Right lung (tissue), 10 donors: ENCODE data around the gene NLRP6. TPM values are rescaled to one million over a fixed set of nuclear protein-coding genes. Genes with fewer than 3 reads are reported as not detected.
"Not testable (repeated sequence)": the region's sequence is repeated elsewhere in the genome, so short reads cannot be mapped to it uniquely, and the experiment has no call there.

Source experiments
- DNase-seq, 2 donors: peaks; one replicate each; pipeline ENCODE4 v3.0.0-alpha.2; 2013
- long read RNA-seq, 8 donors: transcript quantifications; one replicate each; lab custom pipeline, GENCODE V29; 2026
- polyA plus RNA-seq, 5 donors: library from polyadenylated mRNA; unstranded; fragments of 120-200 nt; gene quantifications; one replicate each; pipeline versions ENCODE4 v1.2.1 to v1.2.3, GENCODE V29; 2013; ENCODE audit warnings: inconsistent platforms in 1 of 5, low replicate concordance in 1 of 5; ENCODE audit not compliant: insufficient read length in 5 of 5, insufficient read depth in 1 of 5

NLRP6 gene
- under 1 TPM in 3 of 5 donors, not detected in 2; 0.04 to 0.07 (median 0.06) TPM for polyA plus RNA-seq
- long read RNA-seq, donor 1: 0 reads
- long read RNA-seq, donor 2: 0 reads
- long read RNA-seq, donor 3: 0 reads
- long read RNA-seq, donor 4: 0 reads
- long read RNA-seq, donor 5: 0 reads
- long read RNA-seq, donor 6: 0 reads
- long read RNA-seq, donor 7: 0 reads
- long read RNA-seq, donor 8: 0 reads

DNA sequence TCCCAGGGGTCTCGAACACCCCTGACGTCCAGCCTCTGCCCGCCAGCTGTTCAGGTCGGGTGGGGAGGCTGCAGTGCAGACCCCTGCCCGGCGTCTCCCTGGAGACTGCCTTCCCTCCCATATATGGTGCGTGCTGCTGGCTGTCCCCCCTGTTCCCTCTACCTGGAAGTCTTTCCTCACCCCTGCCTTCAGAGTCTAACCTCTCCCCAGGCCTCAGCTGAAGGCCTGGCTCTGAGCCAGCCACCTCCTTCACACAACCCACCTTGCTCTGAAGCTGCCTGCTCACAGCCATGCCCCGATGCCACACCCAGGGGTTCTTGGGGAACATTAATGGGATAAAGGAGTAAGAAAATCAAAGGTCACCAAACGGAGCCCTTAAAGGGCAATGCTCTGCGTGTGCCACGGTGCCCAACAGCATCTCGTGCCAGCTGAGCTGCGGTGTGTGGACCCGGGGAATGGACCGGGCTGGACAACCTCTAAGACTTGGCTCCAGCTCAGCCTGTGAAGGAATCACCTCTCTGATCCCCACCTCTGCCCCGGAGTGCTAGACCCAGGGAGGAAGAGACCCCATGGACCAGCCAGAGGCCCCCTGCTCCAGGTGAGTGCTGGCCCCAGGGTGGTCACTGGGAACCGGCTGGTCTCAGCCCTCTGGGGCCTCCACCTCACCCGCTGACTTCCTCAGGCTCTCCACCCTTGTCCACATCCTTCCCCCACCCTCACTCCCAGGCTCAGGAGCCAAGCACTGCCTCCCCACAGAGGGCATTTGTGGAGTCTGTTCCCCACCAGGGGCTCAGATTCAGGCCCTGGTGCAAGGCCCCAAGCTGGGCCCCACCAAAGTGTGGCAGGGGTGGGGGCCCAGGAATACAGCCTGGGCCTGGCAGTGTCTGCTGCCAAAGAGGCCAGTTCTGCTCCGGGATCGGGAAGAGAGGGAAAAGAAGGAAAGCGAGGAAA is at the start of gene NLRP6:
Gene NLRP6, plus strand, starts transcription at position 407 of the 951 bp plus-strand sequence. Its CDS starts 163 bp downstream, at position 570.
- no peak for DNase-seq

DNA sequence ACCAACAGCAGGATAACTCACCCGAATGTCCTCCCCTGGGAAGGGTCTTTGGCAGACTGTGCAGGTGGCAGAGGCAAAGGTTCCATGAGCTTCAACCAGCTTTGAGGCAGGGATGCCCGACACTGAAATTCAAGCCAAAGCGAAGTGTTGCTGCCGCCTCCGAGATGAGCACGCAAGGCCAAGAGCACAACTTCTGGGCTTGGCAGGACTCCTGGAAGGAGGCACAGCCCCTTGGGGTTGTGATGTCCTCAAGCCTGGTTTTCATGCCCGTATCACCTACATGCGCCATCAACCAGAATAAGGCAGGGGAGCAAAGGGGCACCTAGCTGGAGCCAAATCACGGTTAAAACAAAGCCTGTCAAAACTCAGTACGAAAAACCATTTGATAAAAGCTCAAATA is 47.8 kb upstream of the NLRP6 start:
- no peak for DNase-seq

- no peak for DNase-seq
These were observed 45.2 kb upstream of the NLRP6 start for GRCh38 chr11:232783-233565.

DNA sequence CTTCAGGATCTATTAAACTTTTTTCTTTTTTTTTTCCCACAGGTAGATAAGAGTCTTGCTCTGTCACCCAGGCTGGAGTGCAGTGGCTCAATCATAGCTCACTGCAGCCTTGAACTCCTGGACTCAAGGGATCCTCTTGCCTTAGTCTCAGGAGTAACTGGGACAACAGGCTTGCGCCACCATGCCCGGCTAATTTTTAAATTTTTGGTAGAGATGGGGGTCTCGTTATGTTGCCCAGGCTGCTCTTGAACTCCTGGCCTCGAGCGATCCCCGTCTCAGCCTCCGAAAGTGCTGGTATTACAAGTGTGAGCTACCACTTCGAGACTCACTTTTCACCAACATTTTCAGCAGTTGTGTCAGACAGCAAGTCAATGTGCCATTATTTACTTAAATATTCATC is 43.0 kb upstream of the NLRP6 start:
- DNase-seq: no peak

GRCh38 chr11:235609-235996 is 42.6 kb upstream of the NLRP6 start:
- DNase-seq: no peak

GRCh38 chr11:235997-236773 is 42.0 kb upstream of the NLRP6 start, which contains the start of gene SIRT3:
Gene SIRT3 (minus strand): TSS chr11:236342. CDS start chr11:236328, 14 bp downstream.
- DNase-seq: peak; percentile 69 to 78

DNA sequence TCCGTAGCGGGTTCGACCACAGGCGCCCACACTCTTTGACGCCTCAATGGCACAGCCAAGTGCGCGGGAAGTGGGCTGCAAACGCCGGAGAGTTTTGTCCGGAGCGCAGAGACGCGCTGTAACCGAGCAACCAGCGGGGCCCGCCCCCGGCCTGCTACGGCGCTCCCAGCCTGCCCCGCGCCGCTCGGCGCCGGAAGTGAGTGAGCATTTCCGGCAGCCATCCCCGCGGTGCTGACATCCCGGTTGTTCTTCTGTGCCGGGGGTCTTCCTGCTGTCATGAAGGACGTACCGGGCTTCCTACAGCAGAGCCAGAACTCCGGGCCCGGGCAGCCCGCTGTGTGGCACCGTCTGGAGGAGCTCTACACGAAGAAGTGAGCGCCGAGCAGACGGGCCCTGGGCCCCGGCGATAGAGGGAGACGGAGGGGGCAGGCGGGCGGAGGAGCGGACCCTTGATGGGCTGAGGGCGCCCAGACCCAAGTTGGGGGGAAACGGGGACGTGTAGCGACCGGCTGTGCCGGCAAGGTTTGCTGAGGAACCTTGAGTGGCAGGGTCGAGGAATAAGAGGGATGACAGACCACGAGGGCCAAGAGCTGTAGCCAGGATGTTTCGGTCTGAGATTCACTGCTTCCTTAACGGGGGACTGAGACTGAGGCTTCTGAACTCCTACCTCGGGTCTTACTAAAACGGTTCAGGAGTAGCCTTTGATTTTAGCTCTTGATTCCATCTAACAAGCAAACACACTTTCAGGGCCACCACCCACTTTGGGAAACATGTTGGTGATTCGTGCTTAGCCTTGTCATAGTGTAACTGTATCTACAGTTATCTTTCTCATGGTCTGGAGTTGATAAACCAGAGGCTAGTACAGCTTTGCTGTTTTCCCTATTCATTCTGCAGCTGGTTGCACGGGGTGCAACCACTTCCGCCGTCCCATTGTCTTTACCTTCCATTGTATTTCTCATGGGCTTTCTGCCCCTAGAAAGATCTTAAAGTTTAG is 41.1 kb upstream of the NLRP6 start, which contains the start of gene PSMD13:
Gene PSMD13, plus strand, starts transcription at position 203 of the 994 bp plus-strand sequence. Its CDS starts 74 bp downstream, at position 277.
- peak; percentile 85 to 87 for DNase-seq

DNA sequence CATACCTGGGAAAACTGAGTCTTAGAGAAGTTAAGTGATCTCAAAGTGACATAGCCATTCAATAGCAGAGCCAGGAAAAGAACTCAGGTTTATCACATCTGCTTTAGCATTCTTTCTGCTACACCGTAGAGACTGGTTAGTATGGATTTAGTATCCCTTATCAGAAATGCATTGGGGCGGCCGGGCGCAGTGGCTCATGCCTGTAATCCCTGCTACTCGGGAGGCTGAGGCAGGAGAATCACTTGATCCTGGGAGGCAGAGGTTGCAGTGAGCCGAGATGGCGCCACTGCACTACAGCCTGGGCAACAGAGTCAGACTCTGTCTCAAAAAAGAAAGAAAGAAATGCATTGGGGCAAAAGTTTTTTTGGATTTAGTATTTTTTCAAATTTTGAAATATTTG is 39.9 kb upstream of the NLRP6 start:
- DNase-seq: not testable (repeated sequence)

DNA sequence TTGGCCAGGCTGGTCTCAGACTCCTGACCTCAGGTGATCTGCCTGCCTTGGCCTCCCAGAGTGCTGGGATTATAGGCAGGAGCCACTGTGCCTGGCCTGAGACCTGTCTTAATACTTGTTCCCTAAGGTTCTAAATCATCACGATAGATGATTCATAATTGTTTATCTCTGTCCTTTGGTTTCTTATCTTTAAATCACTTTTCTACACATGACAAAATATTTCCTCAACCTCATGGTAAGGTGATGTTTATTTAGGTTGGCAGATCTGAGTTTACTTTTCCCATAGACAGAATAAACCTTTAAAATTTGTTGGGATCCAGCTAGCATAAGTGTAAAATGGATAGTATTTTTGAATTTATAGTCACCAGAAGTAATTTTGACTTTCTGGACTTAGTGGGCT is 37.9 kb upstream of the NLRP6 start:
- DNase-seq: no peak

GRCh38 chr11:241634-242033 is 36.6 kb upstream of the NLRP6 start:
- no peak for DNase-seq

DNA sequence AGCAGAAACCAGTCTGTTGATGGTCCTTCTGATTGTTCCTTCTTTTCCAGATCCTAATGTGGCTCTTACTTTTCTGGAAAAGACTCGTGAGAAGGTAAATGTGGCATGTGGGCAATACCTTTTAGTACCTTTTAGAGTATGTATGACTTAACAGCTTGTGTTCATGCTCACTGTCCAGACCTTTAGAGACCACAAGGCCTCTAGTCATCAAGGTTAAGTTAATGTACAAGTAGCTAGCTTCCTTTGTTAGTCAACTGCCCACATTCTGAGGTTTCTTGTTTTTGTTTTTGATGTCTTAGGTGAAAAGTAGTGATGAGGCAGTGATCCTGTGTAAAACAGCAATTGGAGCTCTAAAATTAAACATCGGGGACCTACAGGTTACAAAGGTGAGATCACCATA is 33.8 kb upstream of the NLRP6 start:
- DNase-seq: no peak

GRCh38 chr11:249062-249461 is 29.1 kb upstream of the NLRP6 start:
- DNase-seq: no peak

GRCh38 chr11:250274-250673 is 27.9 kb upstream of the NLRP6 start:
- no peak for DNase-seq

DNA sequence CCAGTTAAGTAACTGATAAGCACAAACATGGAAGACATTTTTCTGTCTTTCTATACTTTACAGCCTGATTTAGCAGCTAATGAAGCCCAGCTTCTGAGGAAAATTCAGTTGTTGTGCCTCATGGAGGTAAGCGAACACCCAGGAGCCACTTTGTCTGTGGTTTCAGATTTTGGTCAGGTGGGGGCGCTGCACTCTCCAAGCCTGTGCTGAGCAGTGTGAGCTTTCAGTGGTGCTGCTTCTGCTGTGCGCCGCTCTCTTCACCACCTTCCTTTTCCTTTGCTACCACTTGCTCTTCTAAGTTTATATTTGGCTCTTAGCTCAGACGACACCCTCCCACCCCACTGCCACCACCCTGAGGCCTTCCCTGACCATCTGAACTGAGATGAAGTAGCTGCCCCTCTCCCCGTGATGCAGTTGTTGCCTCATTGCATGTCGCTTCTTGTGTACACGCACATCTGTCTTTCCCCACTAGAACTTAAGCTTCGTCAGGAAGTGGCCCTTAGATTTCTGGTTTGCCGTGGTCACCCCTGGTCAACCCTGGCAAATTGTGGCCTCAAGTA is 27.4 kb upstream of the NLRP6 start:
- DNase-seq: no peak

DNA sequence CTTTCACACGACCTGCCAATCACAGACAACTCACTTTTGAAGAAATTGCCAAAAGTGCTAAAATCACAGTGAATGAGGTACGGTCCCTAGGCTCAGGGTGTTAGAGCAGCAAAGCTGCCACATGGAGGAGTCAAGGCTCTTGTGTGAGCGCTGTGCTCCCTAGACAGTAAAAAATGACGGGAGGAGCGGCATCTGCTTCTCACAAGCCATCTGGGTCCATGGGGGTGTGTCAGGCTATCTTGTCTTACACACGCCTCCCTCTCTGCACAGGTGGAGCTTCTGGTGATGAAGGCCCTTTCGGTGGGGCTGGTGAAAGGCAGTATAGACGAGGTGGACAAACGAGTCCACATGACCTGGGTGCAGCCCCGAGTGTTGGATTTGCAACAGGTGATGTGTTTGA is 26.7 kb upstream of the NLRP6 start:
- no peak for DNase-seq

DNA sequence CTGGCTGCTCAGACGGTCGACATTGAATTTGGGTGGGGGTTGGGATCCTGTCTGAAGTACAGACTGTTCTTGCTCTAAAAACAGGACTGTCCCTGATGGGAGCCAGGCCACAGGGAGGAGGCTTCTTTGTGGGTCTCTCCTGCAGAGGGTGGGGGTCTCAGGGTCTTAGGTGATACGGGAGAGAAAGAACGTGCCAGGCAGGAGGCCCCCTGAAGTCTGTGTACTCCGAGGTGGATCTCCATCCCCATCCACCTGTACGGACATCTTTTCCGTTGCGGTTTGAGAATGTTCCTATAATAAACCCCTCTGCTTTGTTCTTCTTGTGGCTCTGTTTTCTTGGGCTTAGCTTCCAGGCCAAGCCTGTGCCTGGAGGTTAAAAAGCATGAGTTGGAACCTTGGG is 25.5 kb upstream of the NLRP6 start:
- no peak for DNase-seq

DNA sequence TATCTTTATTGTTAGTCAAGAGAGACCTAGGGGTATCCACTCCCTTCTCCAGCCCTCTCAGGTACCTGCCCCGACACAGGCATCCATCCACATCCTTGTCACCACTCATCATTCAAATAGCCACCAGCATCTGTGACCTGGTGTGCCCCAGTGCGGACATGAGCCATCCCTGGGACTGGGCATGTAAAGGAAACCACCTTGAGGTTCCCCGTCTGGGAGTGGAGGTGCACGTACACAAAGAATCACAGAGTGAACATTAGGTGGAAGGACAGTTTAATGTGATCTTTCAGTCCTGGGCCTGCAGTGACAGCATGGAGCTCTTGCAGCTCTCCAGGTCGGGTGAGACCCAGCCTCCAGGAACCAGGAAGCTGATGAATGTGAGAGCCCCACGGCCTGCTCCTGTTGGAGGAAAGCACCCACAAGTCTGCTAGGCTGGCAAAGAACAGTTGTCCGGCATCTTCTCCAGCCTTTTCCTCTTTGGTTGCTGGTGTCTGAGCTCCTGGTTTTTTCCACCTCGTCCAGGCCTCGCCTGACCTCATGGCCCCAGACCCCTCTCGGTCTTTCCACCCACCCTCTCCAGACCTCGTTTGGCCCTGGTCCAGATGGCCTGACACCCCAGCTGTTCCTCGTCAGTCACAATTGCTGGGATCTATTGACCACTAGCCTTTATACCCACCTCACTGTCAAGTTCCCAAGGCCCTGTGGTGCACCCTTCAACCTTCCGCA is 24.9 kb upstream of the NLRP6 start:
- DNase-seq: no peak

- DNase-seq: no peak
These were observed 24.3 kb upstream of the NLRP6 start for GRCh38 chr11:253886-254270.

DNA sequence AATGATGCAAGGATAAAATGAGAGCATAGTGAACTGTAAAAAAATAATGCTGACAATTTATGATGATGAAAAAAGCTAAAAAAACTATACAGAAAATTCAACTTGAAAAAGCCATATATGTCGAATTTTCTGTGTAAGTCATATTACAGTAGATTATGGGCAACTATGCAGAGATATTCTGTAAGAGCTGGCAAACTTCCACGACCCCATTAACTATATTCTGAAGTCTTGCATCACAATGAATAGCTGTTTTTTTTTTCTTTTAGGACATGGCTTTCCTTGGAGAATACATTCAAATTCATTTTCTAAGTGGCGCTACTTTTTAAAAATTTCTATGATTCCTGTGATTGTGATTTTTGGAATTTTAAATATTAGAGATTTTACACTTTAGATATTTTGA is 23.0 kb upstream of the NLRP6 start:
- DNase-seq: peak; percentile 76 to 82
